ENCODE results near the gene VWCE.

The VWCE gene

GRCh38 chr11:61277186-61278000, 17.7 kb downstream of the VWCE start:
- TF ChIP-seq ISL1 (CRISPR knock-in tag; IDR thresholded peaks at IDR 0.05) (no peak), PATZ1 (CRISPR knock-in tag; IDR thresholded peaks at IDR 0.05; ENCODE audit: borderline replicate concordance) (no peak), CSRNP3 (CRISPR knock-in tag; IDR thresholded peaks at IDR 0.05) (no peak), PPARA (CRISPR knock-in tag; IDR thresholded peaks at IDR 0.05; ENCODE audit: borderline replicate concordance) (no peak), ZFP3 (CRISPR knock-in tag; IDR thresholded peaks at IDR 0.05) (no peak), ZC3H10 (CRISPR knock-in tag; IDR thresholded peaks at IDR 0.05) (no peak), TSHZ2 (CRISPR knock-in tag; IDR thresholded peaks at IDR 0.05) (no peak), CSDC2 (CRISPR knock-in tag; IDR thresholded peaks at IDR 0.05) (no peak), ZNF8 (CRISPR knock-in tag; IDR thresholded peaks at IDR 0.05) (no peak), OSR1 (CRISPR knock-in tag; IDR thresholded peaks at IDR 0.05) (no peak), ESRRG (CRISPR knock-in tag; IDR thresholded peaks at IDR 0.05) (no peak), ZFP30 (CRISPR knock-in tag; IDR thresholded peaks at IDR 0.05) (no peak), GLIS3 (CRISPR knock-in tag; IDR thresholded peaks at IDR 0.05) (no peak)

GRCh38 chr11:61275191-61275590, 19.9 kb downstream of the VWCE start:
- no peak for ATAC-seq
- TF ChIP-seq ZNF70 (CRISPR knock-in tag; IDR thresholded peaks at IDR 0.05) (no peak), ZFP30 (CRISPR knock-in tag; IDR thresholded peaks at IDR 0.05) (no peak), TCF4 (CRISPR knock-in tag; IDR thresholded peaks at IDR 0.05; ENCODE audit: borderline replicate concordance) (no peak), POU6F1 (CRISPR knock-in tag; IDR thresholded peaks at IDR 0.05; ENCODE audit: borderline replicate concordance, low read depth) (no peak), RARB (CRISPR knock-in tag; IDR thresholded peaks at IDR 0.05) (no peak), ZNF8 (CRISPR knock-in tag; IDR thresholded peaks at IDR 0.05) (no peak), ARNTL (CRISPR knock-in tag; IDR thresholded peaks at IDR 0.05; ENCODE audit: borderline replicate concordance, low read depth) (no peak), OSR1 (CRISPR knock-in tag; IDR thresholded peaks at IDR 0.05) (no peak), ESRRG (CRISPR knock-in tag; IDR thresholded peaks at IDR 0.05) (no peak)

More at GRCh38 chr11:61277186-61278000, 17.7 kb downstream of the VWCE start:
- no peak for ATAC-seq

- TF ChIP-seq ZFP30 (CRISPR knock-in tag; IDR thresholded peaks at IDR 0.05): no peak
- TF ChIP-seq ZC3H10 (CRISPR knock-in tag; IDR thresholded peaks at IDR 0.05): no peak
- TF ChIP-seq ZNF70 (CRISPR knock-in tag; IDR thresholded peaks at IDR 0.05): no peak
- TF ChIP-seq ZFP3 (CRISPR knock-in tag; IDR thresholded peaks at IDR 0.05): no peak
- TF ChIP-seq SNAI2 (CRISPR knock-in tag; IDR thresholded peaks at IDR 0.05): no peak
- no peak for TF ChIP-seq BACH2 (CRISPR knock-in tag; IDR thresholded peaks at IDR 0.05; ENCODE audit: borderline replicate concordance)
- no peak for ATAC-seq
These were observed 21.0 kb downstream of the VWCE start for GRCh38 chr11:61274084-61274483.
